GM23338 (cell line): ENCODE results near the gene UPF1. TPM values are rescaled to one million over a fixed set of nuclear protein-coding genes. Genes with fewer than 3 reads are reported as not detected.

Experiments
- ATAC-seq: fragments of 200-7000 bp; cut with Tn5 transposase; 3 replicates; pipeline ENCODE4 v1.9.1; 2020
- DNase-seq: peaks from one replicate; pipeline ENCODE4 v3.0.0-alpha.2; 2015; ENCODE audit warnings: low spot score
- H2AFZ ChIP-seq: fragments of 200-600 bp; sonication (generic); 2 replicates; pipeline ENCODE4 v1.8.0; 2016; ENCODE audit warnings: antibody characterized with exemption, mild to moderate bottlenecking, moderate library complexity
- H3F3A ChIP-seq: fragments of 200-600 bp; sonication (generic); replicated peaks from 2 replicates; pipeline ENCODE4 v1.8.0; 2017; ENCODE audit warnings: antibody characterized with exemption, mixed run types, low read depth
- H3K27ac ChIP-seq: fragments of 200-600 bp; sonication (generic); 2 replicates; pipeline ENCODE4 v1.6.1; 2016; ENCODE audit warnings: low read depth
- H3K27me3 ChIP-seq: fragments of 200-600 bp; sonication (generic); 2 replicates; pipeline ENCODE4 v1.8.0; 2016; ENCODE audit warnings: mild to moderate bottlenecking, mixed run types, moderate library complexity; ENCODE audit not compliant: insufficient read depth
- H3K36me3 ChIP-seq: fragments of 200-600 bp; sonication (generic); 2 replicates; pipeline ENCODE4 v1.8.0; 2016; ENCODE audit warnings: mild to moderate bottlenecking; ENCODE audit not compliant: insufficient read depth
- H3K4me1 ChIP-seq: fragments of 200-600 bp; sonication (generic); 2 replicates; pipeline ENCODE4 v1.8.0; 2016; ENCODE audit warnings: mild to moderate bottlenecking, moderate library complexity; ENCODE audit not compliant: insufficient read depth
- H3K4me2 ChIP-seq: fragments of 200-600 bp; sonication (generic); 2 replicates; pipeline ENCODE4 v1.7.1; 2017; ENCODE audit warnings: mixed run types
- H3K4me3 ChIP-seq: fragments of 200-600 bp; sonication (generic); 2 replicates; pipeline ENCODE4 v1.6.1; 2016; ENCODE audit warnings: mixed run types
- H3K79me2 ChIP-seq: fragments of 200-600 bp; sonication (generic); replicated peaks from 2 replicates; pipeline ENCODE4 v1.8.0; 2017; ENCODE audit warnings: mild to moderate bottlenecking; ENCODE audit not compliant: insufficient read depth
- H3K9me2 ChIP-seq: fragments of 200-600 bp; sonication (generic); 2 replicates; pipeline ENCODE4 v1.8.0; 2017; ENCODE audit not compliant: insufficient read depth
- H4K20me1 ChIP-seq: fragments of 200-600 bp; sonication (generic); replicated peaks from 2 replicates; pipeline ENCODE4 v1.8.0; 2017; ENCODE audit warnings: mild to moderate bottlenecking; ENCODE audit not compliant: insufficient read depth
- H3K27ac Mint-ChIP-seq: 2 replicates; pipeline ENCODE4 v1.8.0; 2020; ENCODE audit warnings: inconsistent platforms, mild to moderate bottlenecking, moderate library complexity, mixed read lengths
- H3K27me3 Mint-ChIP-seq: 3 replicates; pipeline ENCODE4 v1.8.0; 2022; ENCODE audit warnings: low read depth, mild to moderate bottlenecking, moderate library complexity, mixed read lengths, inconsistent platforms; ENCODE audit not compliant: insufficient read depth, poor library complexity
- H3K36me3 Mint-ChIP-seq: 3 replicates; pipeline ENCODE4 v1.8.0; 2021; ENCODE audit warnings: low read depth, mild to moderate bottlenecking, inconsistent platforms, moderate library complexity, mixed read lengths
- H3K4me1 Mint-ChIP-seq: 3 replicates; pipeline ENCODE4 v1.8.0; 2020; ENCODE audit warnings: mild to moderate bottlenecking, inconsistent platforms, mixed read lengths
- H3K4me3 Mint-ChIP-seq: 3 replicates; pipeline ENCODE4 v1.8.0; 2021; ENCODE audit warnings: moderate library complexity, mild to moderate bottlenecking, inconsistent platforms, mixed read lengths
- H3K9me3 Mint-ChIP-seq: 3 replicates; pipeline ENCODE4 v1.8.0; 2020; ENCODE audit warnings: moderate library complexity, mild to moderate bottlenecking, inconsistent platforms, mixed read lengths
- CREB1 ChIP-seq: fragments of 250-450 bp; sonication (Bioruptor Pico); IDR thresholded peaks from 2 replicates; pipeline ENCODE4 v1.5.0; 2020; ENCODE audit warnings: low read depth, mild to moderate bottlenecking, moderate library complexity
- CTCF ChIP-seq, 2 experiments: fragments of 200-600 bp in 1 of 2; sonication (generic) in 1 of 2; conservative IDR thresholded peaks; 2 replicates each; pipeline versions ENCODE4 v1.5.1 to v1.6.1; 2016 to 2017; ENCODE audit warnings: antibody characterized with exemption in 2 of 2, low read depth in 2 of 2, mild to moderate bottlenecking in 2 of 2, moderate library complexity in 1 of 2
- EZH2 ChIP-seq: fragments of 200-600 bp; sonication (generic); IDR thresholded peaks from one replicate; pipeline ENCODE4 v1.8.0; 2017; ENCODE audit warnings: antibody characterized with exemption, mild to moderate bottlenecking, low read depth; ENCODE audit not compliant: unreplicated experiment
- EZH2phosphoT487 ChIP-seq: fragments of 200-600 bp; sonication (generic); IDR thresholded peaks from one replicate; pipeline ENCODE4 v1.8.1; 2018; ENCODE audit warnings: antibody characterized with exemption; ENCODE audit not compliant: unreplicated experiment
- JUNB ChIP-seq: IDR thresholded peaks from one replicate; pipeline ENCODE4 v1.6.1; 2016; ENCODE audit warnings: antibody characterized with exemption; ENCODE audit not compliant: unreplicated experiment
- NANOG ChIP-seq: IDR thresholded peaks from 2 replicates; pipeline ENCODE4 v1.6.1; 2016; ENCODE audit warnings: antibody characterized with exemption, borderline replicate concordance
- POLR2AphosphoS5 ChIP-seq: IDR thresholded peaks from 2 replicates; pipeline ENCODE4 v1.6.1; 2016; ENCODE audit warnings: antibody characterized with exemption, low read depth
- STAT1 ChIP-seq: IDR thresholded peaks from one replicate; pipeline ENCODE4 v1.6.1; 2016; ENCODE audit warnings: antibody characterized with exemption; ENCODE audit not compliant: unreplicated experiment
- ZNF331 ChIP-seq: fragments of 250-450 bp; sonication (Bioruptor Pico); IDR thresholded peaks from 2 replicates; pipeline ENCODE4 v1.5.0; 2020; ENCODE audit warnings: low read depth, mild to moderate bottlenecking, moderate library complexity
- ZNF462 ChIP-seq: fragments of 250-450 bp; sonication (Bioruptor Pico); IDR thresholded peaks from 2 replicates; pipeline ENCODE4 v1.5.0; 2020; ENCODE audit warnings: mild to moderate bottlenecking, moderate library complexity
- polyA plus RNA-seq: library from polyadenylated mRNA; unstranded; fragments of >200 nt; fragmentation: Nextera tagmentation; extraction: Ambion mirVana; gene quantifications from 2 replicates; pipeline ENCODE4 v1.2.1, GENCODE V29; 2016
- total RNA-seq: library from RNA; depleted of rRNA; stranded (reverse); fragments of >200 nt; shearing (Covaris generic); gene quantifications from 2 replicates; pipeline ENCODE4 v1.2.3, GENCODE V29; 2014
- TF ChIP-seq, protein P1 (sequence below): IDR thresholded peaks from one replicate; pipeline ENCODE4 v1.6.1; 2018; ENCODE audit warnings: antibody characterized with exemption; ENCODE audit not compliant: unreplicated experiment
- TF ChIP-seq, protein P2 (sequence below): IDR thresholded peaks from 2 replicates; pipeline ENCODE4 v1.6.1; 2016; ENCODE audit warnings: antibody characterized with exemption

UPF1 gene
- total and polyA plus RNA-seq, 2 experiments from 2014 or later = 13.8 to 138 TPM

DNA sequence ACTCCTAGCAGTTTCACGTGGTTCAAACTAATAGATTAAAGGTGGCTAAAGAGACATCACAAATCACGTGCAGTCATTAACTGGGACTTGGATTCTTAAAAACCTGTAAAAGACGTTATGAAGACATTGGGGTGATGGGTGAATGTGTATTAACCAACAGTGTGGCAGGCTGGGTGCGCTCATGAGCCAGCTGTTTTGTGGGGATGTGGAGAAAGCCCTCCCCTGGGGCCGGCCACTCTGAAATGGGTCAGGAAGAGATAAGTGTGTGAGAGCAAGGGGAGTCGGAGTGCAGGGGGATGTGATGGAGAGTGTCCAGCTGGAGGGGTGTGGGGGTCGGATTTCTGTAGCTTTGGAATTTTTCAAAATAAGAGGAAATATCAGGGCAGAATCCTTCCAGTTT lies 10.4 kb downstream of the UPF1 start:
- Histone ChIP-seq H2AFZ (no peak overlapping the region), H3K4me1 (peaks cover 16% of the 10 kb centered on the region), H3K27ac (no peak overlapping the region), H3K27me3 (no peaks in the 10 kb centered on the region), H3K9me2 (no peaks in the 10 kb centered on the region), H3K36me3 (0 out of 2 replicates have a peak, but pooled peaks cover 3% of the 10 kb centered on the region), H3K4me3 (no peak overlapping the region), H3F3A (peaks cover 15% of the 10 kb centered on the region), H3K4me2 (no peak overlapping the region), H4K20me1 (peaks cover 73% of the 10 kb centered on the region), H3K79me2 (peaks cover 87% of the 10 kb centered on the region)
- no peak overlapping the region for H3K4me3 Mint-ChIP-seq
- no peaks in the 10 kb centered on the region; the same call in 2 of the 3 replicates for H3K9me3 Mint-ChIP-seq
- peaks cover 35% of the 10 kb centered on the region for H3K4me1 Mint-ChIP-seq
- H3K27me3 Mint-ChIP-seq = peaks cover 7% of the 10 kb centered on the region
- no peak overlapping the region for H3K27ac Mint-ChIP-seq
- ATAC-seq (no peak), DNase-seq (no peak)
- H3K36me3 Mint-ChIP-seq = peaks cover 16% of the 10 kb centered on the region; the same call in 2 of the 3 replicates
- no peak for TF ChIP-seq STAT1
- no peak for TF ChIP-seq CTCF (conservative IDR thresholded peaks at IDR 0.05; ENCODE audit: low read depth in 2 of 2)
- TF ChIP-seq, protein P1, sequence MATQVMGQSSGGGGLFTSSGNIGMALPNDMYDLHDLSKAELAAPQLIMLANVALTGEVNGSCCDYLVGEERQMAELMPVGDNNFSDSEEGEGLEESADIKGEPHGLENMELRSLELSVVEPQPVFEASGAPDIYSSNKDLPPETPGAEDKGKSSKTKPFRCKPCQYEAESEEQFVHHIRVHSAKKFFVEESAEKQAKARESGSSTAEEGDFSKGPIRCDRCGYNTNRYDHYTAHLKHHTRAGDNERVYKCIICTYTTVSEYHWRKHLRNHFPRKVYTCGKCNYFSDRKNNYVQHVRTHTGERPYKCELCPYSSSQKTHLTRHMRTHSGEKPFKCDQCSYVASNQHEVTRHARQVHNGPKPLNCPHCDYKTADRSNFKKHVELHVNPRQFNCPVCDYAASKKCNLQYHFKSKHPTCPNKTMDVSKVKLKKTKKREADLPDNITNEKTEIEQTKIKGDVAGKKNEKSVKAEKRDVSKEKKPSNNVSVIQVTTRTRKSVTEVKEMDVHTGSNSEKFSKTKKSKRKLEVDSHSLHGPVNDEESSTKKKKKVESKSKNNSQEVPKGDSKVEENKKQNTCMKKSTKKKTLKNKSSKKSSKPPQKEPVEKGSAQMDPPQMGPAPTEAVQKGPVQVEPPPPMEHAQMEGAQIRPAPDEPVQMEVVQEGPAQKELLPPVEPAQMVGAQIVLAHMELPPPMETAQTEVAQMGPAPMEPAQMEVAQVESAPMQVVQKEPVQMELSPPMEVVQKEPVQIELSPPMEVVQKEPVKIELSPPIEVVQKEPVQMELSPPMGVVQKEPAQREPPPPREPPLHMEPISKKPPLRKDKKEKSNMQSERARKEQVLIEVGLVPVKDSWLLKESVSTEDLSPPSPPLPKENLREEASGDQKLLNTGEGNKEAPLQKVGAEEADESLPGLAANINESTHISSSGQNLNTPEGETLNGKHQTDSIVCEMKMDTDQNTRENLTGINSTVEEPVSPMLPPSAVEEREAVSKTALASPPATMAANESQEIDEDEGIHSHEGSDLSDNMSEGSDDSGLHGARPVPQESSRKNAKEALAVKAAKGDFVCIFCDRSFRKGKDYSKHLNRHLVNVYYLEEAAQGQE = no peak
- TF ChIP-seq, protein P2, sequence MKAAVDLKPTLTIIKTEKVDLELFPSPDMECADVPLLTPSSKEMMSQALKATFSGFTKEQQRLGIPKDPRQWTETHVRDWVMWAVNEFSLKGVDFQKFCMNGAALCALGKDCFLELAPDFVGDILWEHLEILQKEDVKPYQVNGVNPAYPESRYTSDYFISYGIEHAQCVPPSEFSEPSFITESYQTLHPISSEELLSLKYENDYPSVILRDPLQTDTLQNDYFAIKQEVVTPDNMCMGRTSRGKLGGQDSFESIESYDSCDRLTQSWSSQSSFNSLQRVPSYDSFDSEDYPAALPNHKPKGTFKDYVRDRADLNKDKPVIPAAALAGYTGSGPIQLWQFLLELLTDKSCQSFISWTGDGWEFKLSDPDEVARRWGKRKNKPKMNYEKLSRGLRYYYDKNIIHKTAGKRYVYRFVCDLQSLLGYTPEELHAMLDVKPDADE = no peak
- no peak for TF ChIP-seq EZH2
- TF ChIP-seq POLR2AphosphoS5 = no peak
- no peak for TF ChIP-seq JUNB
- TF ChIP-seq NANOG = no peak
- TF ChIP-seq CREB1 (CRISPR knock-in tag) = no peak
- TF ChIP-seq ZNF331 (CRISPR knock-in tag) = no peak
- TF ChIP-seq EZH2phosphoT487 = no peak
- no peak for TF ChIP-seq ZNF462
